ENCODE data around the gene ZNF460.
"Not testable (repeated sequence)": the region's sequence is repeated elsewhere in the genome, so short reads cannot be mapped to it uniquely, and the experiment has no call there.

ZNF460 gene

DNA sequence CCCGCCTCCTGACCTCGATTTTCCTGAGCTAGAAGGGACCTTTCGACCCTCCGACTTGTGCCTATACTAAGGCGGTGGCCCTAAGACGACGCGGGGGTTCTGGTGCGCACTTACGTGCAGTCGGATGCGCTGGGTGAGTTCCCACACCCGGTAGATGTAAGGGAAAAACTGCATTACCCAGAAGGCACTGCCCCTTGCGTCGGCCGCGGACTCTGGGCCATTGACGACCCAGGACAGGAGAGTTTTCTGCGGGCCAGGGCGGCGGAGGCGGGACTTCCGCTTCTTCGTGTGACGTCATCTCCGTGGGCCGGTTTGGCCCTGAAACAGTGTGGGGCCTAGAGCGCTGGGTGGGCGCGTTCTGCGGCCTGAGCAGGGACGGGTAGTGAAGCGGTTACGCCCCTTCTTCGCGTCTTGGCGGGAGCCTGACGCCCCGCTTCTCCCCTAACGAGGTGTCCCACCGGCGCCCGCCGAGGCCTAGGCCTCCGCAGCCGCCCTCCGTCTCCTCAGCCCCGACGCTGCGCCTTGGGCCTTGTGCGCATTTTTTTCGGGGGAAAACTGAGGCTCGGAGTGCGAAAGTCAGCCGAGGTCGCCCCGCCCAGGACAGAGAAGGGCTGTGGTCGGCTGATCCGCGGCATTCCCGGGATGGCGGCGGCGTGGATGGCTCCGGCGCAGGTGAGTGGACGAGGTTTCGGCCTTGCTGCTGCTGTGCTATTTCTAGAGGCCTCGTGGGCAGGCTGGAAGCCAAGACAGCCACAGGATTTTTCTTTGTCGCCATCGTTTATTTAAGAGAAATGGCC, at the start of gene ZNF460:
TSS of gene ZNF460 (plus strand) at position 321 of the 797 bp plus-strand sequence. CDS start at position 643, 322 bp downstream.
- peak; percentile 93 to 95 (median 94) for DNase-seq (ENCODE audit: low read depth in 2 of 3, low spot score in 1 of 3)

DNA sequence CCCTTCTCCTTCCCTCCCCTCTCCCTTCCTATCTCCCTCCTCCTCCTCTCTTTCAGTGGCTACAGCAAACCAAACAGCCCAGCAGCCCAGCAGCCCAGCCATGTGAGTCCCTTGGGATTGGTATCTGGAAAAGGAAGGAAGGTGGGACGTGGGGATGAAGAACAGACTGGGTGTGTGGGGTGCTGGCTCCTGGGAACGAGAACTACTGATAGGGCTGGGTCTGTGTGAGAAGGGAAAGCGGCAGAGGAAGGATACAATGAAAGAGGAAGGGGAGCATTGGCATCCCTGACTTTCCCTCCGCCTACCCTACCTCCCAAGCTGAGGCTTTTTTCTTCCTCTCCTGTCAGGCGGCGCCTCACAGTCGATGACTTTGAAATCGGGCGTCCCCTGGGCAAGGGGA, 48.6 kb upstream of the ZNF460 start:
- DNase-seq (ENCODE audit: low read depth in 2 of 3, low spot score in 1 of 3), result no peak

DNA sequence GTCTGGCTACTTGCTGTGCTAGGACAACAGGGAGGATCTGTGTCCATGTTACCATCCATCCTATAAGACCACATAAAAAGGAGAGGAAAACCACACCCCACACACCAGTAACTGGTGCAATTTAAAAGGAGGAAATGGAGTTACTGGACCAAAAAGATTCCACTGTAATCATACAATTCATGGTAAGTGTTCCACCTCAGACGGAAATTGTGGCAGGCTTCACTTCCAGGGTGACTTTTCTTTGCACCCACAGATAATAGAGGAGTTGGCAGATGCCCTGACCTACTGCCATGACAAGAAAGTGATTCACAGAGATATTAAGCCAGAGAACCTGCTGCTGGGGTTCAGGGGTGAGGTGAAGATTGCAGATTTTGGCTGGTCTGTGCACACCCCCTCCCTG, 47.1 kb upstream of the ZNF460 start:
- DNase-seq (ENCODE audit: low read depth in 2 of 3, low spot score in 1 of 3), result no peak

DNA sequence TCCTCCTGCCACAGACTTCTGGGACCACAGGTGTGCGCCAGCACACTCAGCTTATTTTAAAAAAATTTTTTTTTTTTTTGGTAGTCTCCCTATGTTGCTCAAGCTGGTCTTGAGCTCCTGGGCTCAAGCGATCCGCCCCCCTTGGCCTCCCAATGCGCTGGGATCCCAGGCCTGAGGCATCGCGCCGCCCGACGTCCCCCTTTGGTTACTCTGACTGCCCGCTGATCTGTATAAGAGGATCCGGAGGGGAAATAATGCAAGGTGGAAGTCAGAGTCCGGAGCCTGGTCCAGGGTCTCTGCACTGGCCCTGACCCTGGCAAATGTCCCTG, 40.3 kb upstream of the ZNF460 start:
- no peak for DNase-seq (ENCODE audit: low read depth in 2 of 3, low spot score in 1 of 3)

DNA sequence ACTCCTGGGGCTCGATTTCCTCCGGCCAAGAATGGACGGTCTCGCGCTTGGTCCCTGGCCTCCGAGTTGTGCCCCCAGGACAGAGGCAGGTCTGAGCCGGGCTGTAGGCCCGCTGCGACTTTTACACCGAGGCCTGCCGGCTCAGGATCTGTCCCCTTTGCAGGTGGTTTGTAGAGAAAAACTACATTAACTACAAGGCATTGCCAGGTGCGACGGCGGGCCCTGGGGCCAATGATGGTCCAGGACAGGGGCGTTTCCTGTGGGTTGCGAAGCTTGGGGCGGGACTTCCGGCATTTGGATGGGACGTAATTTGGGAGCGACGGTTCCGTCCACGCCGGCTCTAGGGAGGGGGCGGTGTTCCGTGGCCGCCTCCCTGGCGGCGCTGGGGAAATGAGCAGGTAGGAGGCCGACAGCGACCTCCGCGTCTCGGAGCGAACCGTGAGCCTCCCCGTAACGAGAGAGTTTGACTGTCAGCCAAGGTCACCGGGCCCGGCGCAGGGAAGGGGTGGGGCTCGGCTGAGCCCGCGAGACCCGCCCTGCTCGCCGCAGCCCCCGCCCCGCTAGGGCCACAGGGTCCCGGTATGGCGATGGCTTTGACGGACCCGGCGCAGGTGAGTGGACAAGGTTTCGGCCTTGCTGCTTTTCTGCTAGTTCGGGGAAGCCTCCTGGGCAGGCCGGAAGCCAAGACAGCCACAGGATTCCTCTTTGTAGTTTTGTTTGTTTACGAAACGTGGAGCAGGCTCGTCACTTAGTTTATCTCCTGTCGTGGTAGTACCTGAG, 39.8 kb upstream of the ZNF460 start, which contains the start of gene ZNF805:
TSS of gene ZNF805 (plus strand) at position 322 of the 780 bp plus-strand sequence. CDS start at position 582, 260 bp downstream.
- peak; percentile 89 to 91 (median 90) for DNase-seq (ENCODE audit: low read depth in 2 of 3, low spot score in 1 of 3)

DNA sequence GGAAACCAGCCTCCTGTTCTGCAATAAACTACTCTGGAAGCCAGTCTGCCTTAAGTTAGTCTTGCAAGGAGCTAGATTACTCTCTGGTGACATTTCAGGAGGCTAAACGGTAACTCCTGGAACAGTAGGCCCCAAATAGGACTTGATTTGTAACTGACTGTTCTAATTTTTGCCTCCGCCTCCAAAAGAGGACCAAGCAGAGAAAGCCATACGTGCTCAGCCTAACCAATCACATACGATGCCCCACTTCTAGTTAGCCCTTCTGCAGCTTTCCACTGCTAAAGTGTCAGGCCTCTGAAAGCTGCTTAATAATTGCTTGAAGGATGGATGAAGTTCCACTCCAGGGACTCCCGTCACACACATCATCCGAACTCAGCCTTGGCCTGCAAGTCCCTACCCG, 39.1 kb upstream of the ZNF460 start:
- DNase-seq (ENCODE audit: low read depth in 2 of 3, low spot score in 1 of 3), result no peak

DNA sequence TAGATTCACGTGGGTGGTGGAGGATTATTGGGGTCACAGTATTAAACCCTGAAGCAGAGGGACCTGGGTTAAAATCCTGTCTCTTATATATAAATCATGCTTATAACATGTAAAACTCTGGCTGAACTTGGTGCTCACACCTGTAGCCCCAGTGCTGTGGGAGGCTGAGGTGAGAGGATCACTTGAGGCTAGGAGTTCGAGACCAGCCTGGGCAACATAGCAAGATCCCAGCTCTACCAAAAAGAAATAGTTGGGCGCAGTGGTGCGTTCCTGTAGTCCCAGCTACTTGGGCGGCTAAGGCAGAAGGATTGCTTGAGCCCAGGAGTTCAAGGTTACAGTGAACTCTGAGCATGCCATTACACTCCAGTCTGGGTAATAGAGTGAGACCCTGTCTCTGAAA, 37.5 kb upstream of the ZNF460 start:
- no peak for DNase-seq (ENCODE audit: low read depth in 2 of 3, low spot score in 1 of 3)

DNA sequence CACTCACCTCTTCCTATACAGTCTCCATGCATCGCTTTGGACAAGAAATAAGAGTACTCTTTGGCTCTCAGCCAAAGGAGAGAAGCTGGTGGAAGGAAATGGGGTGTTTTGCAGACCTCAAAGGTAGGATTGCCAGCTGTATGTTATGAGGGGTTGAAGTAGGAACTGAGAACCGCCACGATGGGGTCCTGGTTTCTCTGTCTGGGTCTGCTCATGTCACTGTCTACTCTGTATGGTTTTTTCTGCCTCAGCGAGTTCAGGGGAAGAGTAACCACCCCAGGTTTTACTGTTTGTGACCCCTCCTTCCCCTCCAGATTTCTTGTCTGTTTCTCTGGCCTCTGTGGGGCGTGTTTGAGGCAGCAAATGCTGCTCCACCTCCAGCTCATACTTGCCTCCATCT, 35.8 kb upstream of the ZNF460 start:
- no peak for DNase-seq (ENCODE audit: low read depth in 2 of 3, low spot score in 1 of 3)

DNA sequence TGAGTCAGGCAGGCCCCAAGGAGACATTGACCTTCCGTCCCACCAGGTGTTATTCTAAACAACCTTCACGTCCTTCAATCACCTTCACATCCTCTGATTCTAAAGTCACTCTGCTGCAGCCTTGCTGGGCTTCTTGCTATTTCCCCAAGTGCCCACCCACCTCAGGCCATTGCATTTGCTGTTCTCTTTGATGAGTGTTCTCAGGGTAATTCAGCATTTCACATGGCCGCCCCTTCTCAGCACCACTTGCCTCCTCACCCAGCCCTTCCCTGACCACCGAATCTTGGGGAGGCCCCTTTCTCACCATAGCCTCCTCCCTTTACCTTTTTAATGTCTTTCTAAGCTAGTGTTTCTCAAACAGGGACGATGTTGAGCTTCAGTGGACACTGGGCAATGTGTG, 35.2 kb upstream of the ZNF460 start:
- DNase-seq (ENCODE audit: low read depth in 2 of 3, low spot score in 1 of 3), result no peak

DNA sequence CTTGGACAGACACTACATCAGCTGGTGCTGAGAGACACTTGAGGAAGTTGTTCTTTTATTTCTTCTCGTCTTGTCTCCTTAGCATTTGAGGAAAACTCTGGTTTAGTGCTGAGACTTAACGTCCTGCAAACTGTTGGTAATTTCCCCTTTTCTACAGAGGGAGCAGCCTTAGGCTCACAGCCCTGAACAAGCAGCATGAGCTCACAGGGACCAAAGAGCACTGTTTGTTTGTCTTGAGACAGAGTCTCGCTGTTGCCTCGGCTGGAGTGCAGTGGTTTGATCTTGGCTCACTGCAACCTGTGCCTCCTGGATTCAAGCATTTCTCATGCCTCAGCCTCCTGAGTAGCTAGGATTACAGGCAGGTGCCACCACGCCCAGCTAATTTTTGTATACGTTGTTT, 34.3 kb upstream of the ZNF460 start:
- DNase-seq (ENCODE audit: low read depth in 2 of 3, low spot score in 1 of 3), result no peak

DNA sequence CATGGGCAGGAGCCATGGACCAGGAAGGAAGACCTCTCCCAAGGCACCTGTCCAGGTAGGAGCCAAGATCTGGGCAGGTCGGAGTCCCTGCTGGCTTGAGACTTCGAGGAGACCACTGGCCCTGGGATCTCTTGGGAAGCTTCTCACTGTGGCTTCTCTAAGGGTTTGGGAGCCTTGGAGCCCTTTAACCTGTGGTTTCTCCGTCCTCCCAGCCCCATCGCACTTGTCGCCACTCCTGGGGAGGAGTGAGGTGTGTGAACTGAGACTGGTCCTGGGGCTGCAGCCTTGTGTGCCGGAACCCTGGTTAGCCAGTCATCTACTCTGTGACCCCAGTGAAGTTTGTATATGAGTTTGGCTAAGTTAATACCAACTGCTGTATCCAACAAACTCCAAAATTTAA, 31.6 kb upstream of the ZNF460 start:
- DNase-seq (ENCODE audit: low read depth in 2 of 3, low spot score in 1 of 3), result no peak

DNA sequence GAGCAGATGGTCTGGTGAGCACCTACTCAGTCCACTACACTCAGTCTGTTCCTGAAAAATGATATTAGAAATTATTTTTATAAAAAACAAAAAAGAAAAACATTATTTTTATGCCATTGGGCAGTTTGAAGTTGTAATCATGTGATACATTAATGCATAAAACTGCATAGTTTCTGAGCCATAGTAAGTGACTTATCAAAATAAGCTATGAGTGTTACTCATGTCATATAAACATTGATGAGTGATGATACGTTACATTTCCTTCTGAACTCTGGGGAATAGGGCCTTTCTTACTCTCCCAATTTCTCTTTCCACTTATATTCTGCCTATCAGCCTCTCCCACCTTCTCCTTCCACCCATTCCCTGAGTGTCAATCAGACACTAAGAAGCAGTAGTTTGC, 31.0 kb upstream of the ZNF460 start:
- no peak for DNase-seq (ENCODE audit: low read depth in 2 of 3, low spot score in 1 of 3)

DNA sequence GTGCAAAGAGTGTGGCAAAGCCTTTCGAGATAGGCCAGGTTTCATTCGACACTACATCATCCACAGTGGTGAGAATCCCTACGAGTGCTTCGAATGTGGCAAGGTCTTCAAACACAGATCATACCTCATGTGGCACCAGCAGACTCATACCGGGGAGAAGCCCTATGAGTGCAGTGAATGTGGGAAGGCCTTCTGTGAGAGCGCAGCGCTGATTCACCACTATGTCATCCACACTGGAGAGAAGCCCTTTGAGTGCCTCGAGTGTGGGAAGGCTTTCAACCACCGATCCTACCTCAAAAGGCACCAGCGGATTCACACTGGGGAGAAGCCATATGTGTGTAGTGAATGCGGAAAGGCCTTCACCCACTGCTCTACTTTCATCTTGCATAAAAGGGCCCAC, 26.5 kb upstream of the ZNF460 start:
- not testable (repeated sequence) for DNase-seq (ENCODE audit: low read depth in 2 of 3, low spot score in 1 of 3)

DNA sequence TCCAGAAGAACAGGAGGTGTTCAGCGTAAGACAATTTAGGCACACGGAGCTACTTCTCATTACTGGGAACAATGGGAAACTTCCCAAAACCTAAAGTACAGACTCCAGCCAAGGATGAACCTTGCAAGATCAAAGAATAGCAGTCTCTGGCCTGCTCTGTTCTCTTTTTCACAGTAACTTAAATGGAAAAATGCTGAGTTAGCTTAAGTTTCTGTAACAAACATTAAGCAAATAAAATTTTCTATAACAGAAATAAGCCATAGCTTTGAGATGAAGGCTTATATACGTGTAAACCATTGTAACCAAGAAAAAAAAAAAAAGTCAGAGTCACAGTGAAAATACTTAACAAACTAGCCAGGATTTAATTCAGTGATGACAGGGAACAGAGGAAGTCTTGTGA, 18.2 kb upstream of the ZNF460 start:
- DNase-seq (ENCODE audit: low read depth in 2 of 3, low spot score in 1 of 3), result no peak

DNA sequence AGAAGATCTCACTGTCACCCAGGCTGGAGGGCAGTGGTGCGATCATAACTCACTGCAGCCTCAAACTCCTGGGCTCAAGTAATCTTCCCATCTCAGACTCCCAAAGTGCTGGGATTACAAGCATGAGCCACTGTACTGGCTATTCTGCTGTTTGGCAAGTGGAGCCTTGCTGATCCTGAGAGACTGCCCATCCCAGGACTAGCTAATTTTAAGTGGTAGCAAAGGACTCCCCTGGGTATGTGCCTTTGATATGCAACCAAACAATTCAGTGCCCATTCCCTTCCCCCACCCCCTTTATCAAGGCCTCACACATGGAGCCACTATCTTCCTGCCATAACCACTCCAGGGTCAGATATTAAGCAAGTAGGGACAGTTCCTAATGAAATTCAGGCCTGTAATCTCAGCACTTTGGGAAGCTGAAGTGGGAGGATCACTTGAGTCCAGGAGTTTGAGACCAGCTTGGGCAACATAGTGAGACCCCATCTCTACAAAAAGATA, 17.0 kb upstream of the ZNF460 start:
- DNase-seq (ENCODE audit: low read depth in 2 of 3, low spot score in 1 of 3), result no peak

DNA sequence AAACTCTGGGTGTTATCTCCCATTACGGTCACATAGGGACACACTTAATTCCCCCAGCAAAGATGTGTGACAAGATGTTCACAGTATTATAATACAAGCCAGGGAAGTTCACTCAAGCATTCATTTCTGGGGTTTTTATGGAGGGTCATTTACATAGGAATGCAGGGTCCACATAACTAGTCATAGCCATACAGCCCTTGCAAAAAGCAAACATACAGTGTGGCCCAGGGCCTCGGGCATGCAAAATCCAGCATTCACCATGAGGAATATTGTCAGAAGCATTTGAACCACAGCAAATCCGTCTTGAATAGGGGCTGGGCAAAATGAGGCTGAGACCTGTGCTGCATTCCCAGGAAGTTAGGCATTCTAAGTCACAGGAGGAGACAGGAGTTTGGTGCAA, 13.0 kb upstream of the ZNF460 start:
- DNase-seq (ENCODE audit: low read depth in 2 of 3, low spot score in 1 of 3), result no peak

DNA sequence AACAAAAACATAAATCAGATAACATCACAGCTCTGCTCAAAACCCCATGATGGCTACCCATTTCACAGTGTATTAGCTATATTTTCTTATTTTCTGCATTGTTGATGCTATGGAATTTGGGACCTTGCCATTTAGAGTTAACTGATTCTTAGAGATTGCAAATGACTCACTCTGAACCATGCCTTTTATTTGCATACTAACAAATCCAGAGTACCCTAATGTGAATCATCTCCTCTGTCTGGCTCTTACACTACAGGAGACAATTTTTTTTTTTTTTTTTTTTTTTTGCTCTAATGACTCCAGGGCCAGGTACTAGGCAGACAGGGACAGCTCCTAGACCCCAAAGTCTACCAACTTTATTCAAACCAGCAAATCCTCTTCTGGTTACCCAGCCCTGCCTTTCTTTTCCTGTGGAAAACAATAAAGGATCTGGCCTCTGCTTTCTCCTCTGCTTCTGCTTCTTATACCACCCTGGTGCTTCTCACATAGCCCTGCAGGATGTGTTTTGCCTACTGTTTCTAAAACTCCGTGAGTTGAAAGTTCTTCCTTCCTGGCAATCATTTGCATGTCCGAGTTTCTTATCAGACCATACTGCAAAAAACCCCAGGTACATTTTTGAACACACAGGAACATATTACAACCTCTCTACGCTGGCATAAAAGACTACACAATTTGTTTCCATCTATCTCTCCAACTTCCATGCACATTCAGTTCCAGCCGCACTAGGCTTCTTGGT, 10.6 kb upstream of the ZNF460 start:
- DNase-seq (ENCODE audit: low read depth in 2 of 3, low spot score in 1 of 3), result no peak

DNA sequence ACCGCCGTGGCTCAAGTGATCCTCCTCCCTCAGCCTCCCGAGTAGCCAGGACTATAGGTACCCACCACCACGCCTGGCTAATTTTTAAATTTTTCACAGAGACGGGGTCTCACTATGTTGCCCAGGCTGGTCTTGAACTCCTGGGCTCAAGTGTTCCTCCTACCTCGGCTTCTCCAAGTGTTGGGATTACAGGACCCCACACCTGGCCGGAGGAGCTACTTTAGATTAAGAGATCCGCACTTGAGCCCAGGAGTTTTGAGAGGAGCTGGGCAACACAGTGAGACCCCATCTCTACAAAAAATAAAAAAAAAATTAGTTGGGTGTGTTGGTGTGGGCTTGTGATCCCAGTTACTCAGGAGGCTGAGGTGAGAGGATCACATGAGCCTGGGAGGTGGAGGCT, 9.0 kb upstream of the ZNF460 start:
- DNase-seq (ENCODE audit: low read depth in 2 of 3, low spot score in 1 of 3), result no peak

DNA sequence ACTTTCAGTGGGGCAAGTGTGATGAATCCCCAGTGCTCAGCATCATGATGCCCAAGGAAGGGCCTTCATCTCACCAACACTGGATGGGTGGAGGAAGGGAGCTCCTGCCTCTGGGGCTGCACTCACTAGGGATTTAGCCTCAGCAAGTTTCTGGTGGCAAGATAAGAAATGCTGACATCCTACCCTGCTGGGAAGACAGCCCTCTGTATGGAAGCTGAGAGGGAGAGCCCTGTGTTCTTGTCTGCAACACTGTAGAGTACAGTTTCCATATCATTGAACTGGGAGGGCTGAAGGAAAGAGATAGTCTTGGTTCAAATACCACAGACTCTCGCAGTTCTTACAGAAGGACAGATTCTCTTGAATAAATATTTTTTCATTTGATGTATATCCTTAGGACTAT, 7.3 kb upstream of the ZNF460 start:
- no peak for DNase-seq (ENCODE audit: low read depth in 2 of 3, low spot score in 1 of 3)

DNA sequence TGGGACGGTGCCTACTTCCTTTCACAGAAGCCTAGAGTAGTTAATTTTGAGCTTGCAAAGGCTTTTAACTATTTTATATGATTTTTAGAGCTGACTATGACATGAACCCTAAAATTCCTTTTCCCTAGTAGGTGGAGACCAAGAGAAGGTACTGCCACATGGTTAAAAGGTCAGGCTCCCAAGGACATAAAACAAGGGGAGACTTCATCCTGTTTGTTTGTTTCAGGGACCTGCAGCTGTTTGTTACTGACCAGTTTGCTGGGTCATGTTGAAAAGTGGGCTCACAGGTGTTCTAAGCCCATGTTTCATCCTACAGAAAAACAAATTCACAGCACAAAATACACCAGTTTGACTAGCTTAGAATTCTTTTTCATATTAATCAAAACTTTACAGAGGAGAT, 3.9 kb upstream of the ZNF460 start:
- no peak for DNase-seq (ENCODE audit: low read depth in 2 of 3, low spot score in 1 of 3)

DNA sequence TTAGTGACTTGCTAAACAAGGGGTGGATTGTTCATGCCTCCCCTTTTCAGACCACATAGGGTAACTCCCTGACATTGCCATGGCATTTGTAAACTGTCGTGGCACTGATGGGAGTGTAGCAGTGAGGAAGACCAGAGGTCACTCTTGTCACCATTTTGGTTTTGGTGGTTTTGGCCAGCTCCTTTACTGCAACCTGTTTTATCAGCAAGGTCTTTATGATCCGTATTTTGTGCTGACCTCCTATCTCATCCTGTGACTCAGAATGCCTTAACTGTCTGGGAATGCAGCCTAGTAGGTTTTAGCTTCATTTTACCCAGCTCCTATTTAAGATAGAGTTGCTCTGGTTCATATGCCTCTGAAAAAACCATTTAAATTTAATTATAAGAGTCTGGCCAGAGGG, 1.8 kb upstream of the ZNF460 start:
- DNase-seq (ENCODE audit: low read depth in 2 of 3, low spot score in 1 of 3), result not testable (repeated sequence)

Measured in stimulated activated CD4-positive, alpha-beta T cell treated with anti-CD3 and anti-CD28 coated beads, Interleukin-12 subunit alpha, Interleukin-12 subunit beta, amount 100 ng/mL, for 48 hours (primary cell).